Type B pancreatic cell (in vitro differentiated cells): ENCODE data around the gene H3-3A. TPM values are rescaled to one million over a fixed set of nuclear protein-coding genes. Genes with fewer than 3 reads are reported as not detected.

Experiments
- DNase-seq: peaks from one replicate; pipeline ENCODE4 v3.0.0; 2021; ENCODE audit warnings: mixed read lengths; ENCODE audit not compliant: unreplicated experiment; ENCODE audit errors: extremely low spot score
- H3K27ac Mint-ChIP-seq: 2 replicates; pipeline ENCODE4 v1.8.0; 2021; ENCODE audit warnings: mild to moderate bottlenecking, mixed read lengths
- H3K27me3 Mint-ChIP-seq: 2 replicates; pipeline ENCODE4 v1.8.0; 2021; ENCODE audit warnings: mixed read lengths
- H3K36me3 Mint-ChIP-seq: 2 replicates; pipeline ENCODE4 v1.8.0; 2021; ENCODE audit warnings: mixed read lengths
- H3K4me1 Mint-ChIP-seq: one replicate; pipeline ENCODE4 v1.8.0; 2021; ENCODE audit warnings: mixed read lengths; ENCODE audit not compliant: unreplicated experiment
- H3K4me3 Mint-ChIP-seq: 2 replicates; pipeline ENCODE4 v1.8.0; 2021; ENCODE audit warnings: mild to moderate bottlenecking, mixed read lengths
- H3K9me3 Mint-ChIP-seq: 2 replicates; pipeline ENCODE4 v1.8.0; 2021; ENCODE audit warnings: mixed read lengths
- CTCF ChIP-seq: fragments of 200-600 bp; sonication (generic); conservative IDR thresholded peaks from 2 replicates; pipeline ENCODE4 v1.5.0; 2021; ENCODE audit warnings: antibody characterized with exemption, mild to moderate bottlenecking
- total RNA-seq: library from RNA; stranded (reverse); gene quantifications from 2 replicates; pipeline ENCODE4 v1.2.1, GENCODE V29; 2021; ENCODE audit warnings: low replicate concordance

Gene H3-3A
- total RNA-seq, 1 donor from 2014 or later: 873 TPM

GRCh38 chr1:226107471-226108460 is 45.2 kb downstream of the H3-3A start:
- Mint-ChIP-seq H3K4me1 (peaks cover 48% of the 10 kb centered on the region), H3K4me3 (peak overlapping the region; percentile 67), H3K36me3 (no peaks in the 10 kb centered on the region), H3K27me3 (peaks cover 2% of the 10 kb centered on the region), H3K27ac (peak overlapping the region; percentile 94), H3K9me3 (no peaks in the 10 kb centered on the region)
- no peak for DNase-seq
- TF ChIP-seq CTCF: no peak

DNA sequence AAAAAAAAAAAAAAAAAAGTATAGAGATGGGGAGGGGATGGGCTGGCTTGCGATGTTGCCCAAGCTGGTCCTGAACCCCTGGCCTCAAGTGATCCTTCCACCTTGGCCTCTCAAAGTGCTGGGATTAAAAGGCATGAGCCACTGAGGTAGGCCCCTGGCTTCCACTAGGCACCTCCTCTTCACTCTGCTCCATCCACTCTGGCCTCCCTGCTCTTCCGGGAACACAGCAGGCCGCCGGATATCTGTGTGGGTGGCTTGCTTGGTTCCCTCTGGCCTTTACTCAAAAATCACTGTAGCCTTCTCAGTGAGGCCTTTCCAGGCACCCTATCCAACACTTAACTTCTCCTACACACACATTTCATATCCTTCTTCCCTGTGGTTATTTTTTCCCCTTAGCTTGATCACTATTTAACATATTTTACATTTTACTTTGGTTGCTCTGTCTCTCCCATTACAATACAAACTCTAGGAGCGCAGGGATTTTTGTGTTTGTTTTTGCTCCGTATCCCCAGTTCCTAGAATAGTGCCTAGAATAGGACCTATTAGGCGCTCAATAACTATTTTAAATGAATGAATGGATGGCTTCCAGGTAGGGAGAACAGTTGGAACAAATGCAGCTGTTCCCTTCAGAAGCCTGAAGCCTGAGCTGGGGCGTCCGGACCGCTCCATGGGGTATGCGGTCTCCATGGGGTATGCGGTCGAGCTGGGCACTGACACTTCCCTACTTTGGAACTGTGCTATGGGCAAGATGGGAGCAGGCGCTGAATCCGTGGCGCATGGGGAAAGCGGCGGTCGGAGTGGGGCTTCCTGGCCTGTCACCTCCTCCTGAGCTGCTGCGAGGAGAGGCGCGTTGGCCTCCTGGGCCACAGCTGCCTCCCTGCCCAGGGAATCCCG is 46.7 kb downstream of the H3-3A start:
- Mint-ChIP-seq H3K27ac (peak overlapping the region; percentile 95), H3K4me1 (peaks cover 45% of the 10 kb centered on the region), H3K27me3 (peaks cover 2% of the 10 kb centered on the region), H3K4me3 (peak overlapping the region; percentile 96), H3K36me3 (no peaks in the 10 kb centered on the region), H3K9me3 (no peaks in the 10 kb centered on the region)
- no peak for DNase-seq
- peak; percentile 51 for TF ChIP-seq CTCF

DNA sequence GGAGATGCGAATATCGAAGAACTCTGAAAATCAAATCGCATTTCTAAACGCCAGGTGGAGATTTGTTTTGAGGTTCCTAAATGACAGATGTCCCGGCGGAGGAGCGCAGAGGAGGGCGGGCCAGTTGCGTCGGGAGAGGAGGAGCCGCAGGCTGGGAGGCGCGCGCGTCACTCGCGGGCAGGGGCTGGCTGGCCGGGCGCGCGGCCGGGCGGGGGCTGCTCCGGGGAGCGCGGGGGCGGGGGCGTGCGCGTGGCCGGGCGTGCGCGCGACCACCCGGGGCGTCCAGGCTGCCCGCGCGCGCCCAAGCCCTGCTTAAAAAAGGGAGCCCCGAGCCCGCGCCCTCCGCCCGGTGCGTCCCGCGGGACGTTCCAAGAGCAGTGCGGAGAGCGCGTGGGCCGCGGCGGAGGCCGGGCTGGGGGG is 47.3 kb downstream of the H3-3A start:
- peak; percentile 91 for DNase-seq
- Mint-ChIP-seq H3K27ac (peak overlapping the region; percentile 95), H3K4me1 (peaks cover 38% of the 10 kb centered on the region), H3K4me3 (peak overlapping the region; percentile 96), H3K36me3 (no peaks in the 10 kb centered on the region), H3K27me3 (peaks cover 2% of the 10 kb centered on the region), H3K9me3 (no peaks in the 10 kb centered on the region)
- TF ChIP-seq CTCF: no peak

DNA sequence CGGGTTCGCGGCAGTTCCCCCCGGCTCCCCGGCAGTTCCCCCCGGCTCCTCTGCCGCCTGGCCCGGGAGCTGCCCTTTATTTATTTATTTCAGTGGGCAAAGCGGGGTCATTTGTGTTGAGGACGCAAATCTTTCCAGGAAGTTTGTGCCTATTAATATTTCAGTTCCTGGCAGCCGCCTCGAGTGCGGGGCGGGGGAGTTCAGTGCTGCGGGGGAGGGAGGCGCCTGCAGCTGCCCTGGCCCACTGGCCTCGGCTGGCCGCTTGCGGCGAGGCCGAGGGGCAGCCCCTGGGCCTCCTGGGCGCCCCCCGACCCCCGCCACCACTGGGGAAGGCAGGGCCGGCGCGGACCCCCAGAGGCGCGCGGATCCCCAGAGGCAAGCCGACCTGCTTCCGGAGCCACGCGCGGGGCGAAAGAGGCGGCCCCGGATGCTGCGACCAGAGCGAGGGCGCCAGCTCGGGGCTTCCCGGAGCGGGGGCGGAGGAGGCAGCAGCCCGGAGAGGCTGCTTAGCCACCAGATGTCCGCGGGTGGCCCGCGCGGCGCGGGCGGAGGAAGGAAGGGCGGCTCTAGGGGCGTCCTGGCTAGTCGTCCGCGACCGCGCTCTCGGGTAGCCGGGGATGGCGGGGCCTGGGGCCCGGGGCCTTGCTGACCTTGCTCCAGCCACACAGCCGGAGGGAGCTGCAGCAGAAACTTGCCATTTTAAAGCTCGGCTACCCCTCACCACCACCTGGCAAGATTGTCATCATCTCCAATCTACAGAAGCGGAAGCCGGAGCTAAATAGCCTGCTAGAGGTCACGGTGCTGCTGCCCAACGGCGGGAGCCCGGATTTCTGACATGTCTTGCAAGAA is 48.0 kb downstream of the H3-3A start:
- Mint-ChIP-seq H3K27me3 (peaks cover 2% of the 10 kb centered on the region), H3K9me3 (no peaks in the 10 kb centered on the region), H3K36me3 (no peaks in the 10 kb centered on the region), H3K4me1 (peaks cover 34% of the 10 kb centered on the region), H3K27ac (peak overlapping the region; percentile 79), H3K4me3 (peak overlapping the region; percentile 83)
- no peak for TF ChIP-seq CTCF
- DNase-seq: peak; percentile 79
